GM23338 (cell line): Measurements from ENCODE around the gene B3GALT4.

Experiments
- CREB1 ChIP-seq: fragments of 250-450 bp; sonication (Bioruptor Pico); IDR thresholded peaks from 2 replicates; pipeline ENCODE4 v1.5.0; 2020; ENCODE audit warnings: low read depth, mild to moderate bottlenecking, moderate library complexity
- CTCF ChIP-seq, 2 experiments: fragments of 200-600 bp in 1 of 2; sonication (generic) in 1 of 2; conservative IDR thresholded peaks; 2 replicates each; pipeline versions ENCODE4 v1.5.1 to v1.6.1; 2016 to 2017; ENCODE audit warnings: antibody characterized with exemption in 2 of 2, low read depth in 2 of 2, mild to moderate bottlenecking in 2 of 2, moderate library complexity in 1 of 2
- ETS1 ChIP-seq: IDR thresholded peaks from 2 replicates; pipeline ENCODE4 v1.6.1; 2016; ENCODE audit warnings: antibody characterized with exemption
- EZH2 ChIP-seq: fragments of 200-600 bp; sonication (generic); IDR thresholded peaks from one replicate; pipeline ENCODE4 v1.8.0; 2017; ENCODE audit warnings: antibody characterized with exemption, mild to moderate bottlenecking, low read depth; ENCODE audit not compliant: unreplicated experiment
- EZH2phosphoT487 ChIP-seq: fragments of 200-600 bp; sonication (generic); IDR thresholded peaks from one replicate; pipeline ENCODE4 v1.8.1; 2018; ENCODE audit warnings: antibody characterized with exemption; ENCODE audit not compliant: unreplicated experiment
- JUNB ChIP-seq: IDR thresholded peaks from one replicate; pipeline ENCODE4 v1.6.1; 2016; ENCODE audit warnings: antibody characterized with exemption; ENCODE audit not compliant: unreplicated experiment
- NANOG ChIP-seq: IDR thresholded peaks from 2 replicates; pipeline ENCODE4 v1.6.1; 2016; ENCODE audit warnings: antibody characterized with exemption, borderline replicate concordance
- POLR2AphosphoS5 ChIP-seq: IDR thresholded peaks from 2 replicates; pipeline ENCODE4 v1.6.1; 2016; ENCODE audit warnings: antibody characterized with exemption, low read depth
- REST ChIP-seq: IDR thresholded peaks from one replicate; pipeline ENCODE4 v1.6.1; 2018; ENCODE audit warnings: antibody characterized with exemption; ENCODE audit not compliant: unreplicated experiment
- STAT1 ChIP-seq: IDR thresholded peaks from one replicate; pipeline ENCODE4 v1.6.1; 2016; ENCODE audit warnings: antibody characterized with exemption; ENCODE audit not compliant: unreplicated experiment
- ZNF114 ChIP-seq: fragments of 250-450 bp; sonication (Bioruptor Pico); IDR thresholded peaks from 2 replicates; pipeline ENCODE4 v1.5.0; 2020; ENCODE audit warnings: mild to moderate bottlenecking, moderate library complexity
- ZNF331 ChIP-seq: fragments of 250-450 bp; sonication (Bioruptor Pico); IDR thresholded peaks from 2 replicates; pipeline ENCODE4 v1.5.0; 2020; ENCODE audit warnings: low read depth, mild to moderate bottlenecking, moderate library complexity
- TF ChIP-seq, protein P1 (sequence below): fragments of 250-450 bp; sonication (Bioruptor Pico); IDR thresholded peaks from 2 replicates; pipeline ENCODE4 v1.5.0; 2020; ENCODE audit warnings: mild to moderate bottlenecking, moderate library complexity

- no peak for TF ChIP-seq CTCF (conservative IDR thresholded peaks at IDR 0.05; ENCODE audit: low read depth in 2 of 2)
- TF ChIP-seq POLR2AphosphoS5: no peak
- TF ChIP-seq EZH2phosphoT487: no peak
- no peak for TF ChIP-seq EZH2
- TF ChIP-seq JUNB: no peak
- no peak for TF ChIP-seq REST
- no peak for TF ChIP-seq ETS1
- TF ChIP-seq CREB1 (CRISPR knock-in tag): no peak
- TF ChIP-seq STAT1: no peak
- TF ChIP-seq, protein P1, sequence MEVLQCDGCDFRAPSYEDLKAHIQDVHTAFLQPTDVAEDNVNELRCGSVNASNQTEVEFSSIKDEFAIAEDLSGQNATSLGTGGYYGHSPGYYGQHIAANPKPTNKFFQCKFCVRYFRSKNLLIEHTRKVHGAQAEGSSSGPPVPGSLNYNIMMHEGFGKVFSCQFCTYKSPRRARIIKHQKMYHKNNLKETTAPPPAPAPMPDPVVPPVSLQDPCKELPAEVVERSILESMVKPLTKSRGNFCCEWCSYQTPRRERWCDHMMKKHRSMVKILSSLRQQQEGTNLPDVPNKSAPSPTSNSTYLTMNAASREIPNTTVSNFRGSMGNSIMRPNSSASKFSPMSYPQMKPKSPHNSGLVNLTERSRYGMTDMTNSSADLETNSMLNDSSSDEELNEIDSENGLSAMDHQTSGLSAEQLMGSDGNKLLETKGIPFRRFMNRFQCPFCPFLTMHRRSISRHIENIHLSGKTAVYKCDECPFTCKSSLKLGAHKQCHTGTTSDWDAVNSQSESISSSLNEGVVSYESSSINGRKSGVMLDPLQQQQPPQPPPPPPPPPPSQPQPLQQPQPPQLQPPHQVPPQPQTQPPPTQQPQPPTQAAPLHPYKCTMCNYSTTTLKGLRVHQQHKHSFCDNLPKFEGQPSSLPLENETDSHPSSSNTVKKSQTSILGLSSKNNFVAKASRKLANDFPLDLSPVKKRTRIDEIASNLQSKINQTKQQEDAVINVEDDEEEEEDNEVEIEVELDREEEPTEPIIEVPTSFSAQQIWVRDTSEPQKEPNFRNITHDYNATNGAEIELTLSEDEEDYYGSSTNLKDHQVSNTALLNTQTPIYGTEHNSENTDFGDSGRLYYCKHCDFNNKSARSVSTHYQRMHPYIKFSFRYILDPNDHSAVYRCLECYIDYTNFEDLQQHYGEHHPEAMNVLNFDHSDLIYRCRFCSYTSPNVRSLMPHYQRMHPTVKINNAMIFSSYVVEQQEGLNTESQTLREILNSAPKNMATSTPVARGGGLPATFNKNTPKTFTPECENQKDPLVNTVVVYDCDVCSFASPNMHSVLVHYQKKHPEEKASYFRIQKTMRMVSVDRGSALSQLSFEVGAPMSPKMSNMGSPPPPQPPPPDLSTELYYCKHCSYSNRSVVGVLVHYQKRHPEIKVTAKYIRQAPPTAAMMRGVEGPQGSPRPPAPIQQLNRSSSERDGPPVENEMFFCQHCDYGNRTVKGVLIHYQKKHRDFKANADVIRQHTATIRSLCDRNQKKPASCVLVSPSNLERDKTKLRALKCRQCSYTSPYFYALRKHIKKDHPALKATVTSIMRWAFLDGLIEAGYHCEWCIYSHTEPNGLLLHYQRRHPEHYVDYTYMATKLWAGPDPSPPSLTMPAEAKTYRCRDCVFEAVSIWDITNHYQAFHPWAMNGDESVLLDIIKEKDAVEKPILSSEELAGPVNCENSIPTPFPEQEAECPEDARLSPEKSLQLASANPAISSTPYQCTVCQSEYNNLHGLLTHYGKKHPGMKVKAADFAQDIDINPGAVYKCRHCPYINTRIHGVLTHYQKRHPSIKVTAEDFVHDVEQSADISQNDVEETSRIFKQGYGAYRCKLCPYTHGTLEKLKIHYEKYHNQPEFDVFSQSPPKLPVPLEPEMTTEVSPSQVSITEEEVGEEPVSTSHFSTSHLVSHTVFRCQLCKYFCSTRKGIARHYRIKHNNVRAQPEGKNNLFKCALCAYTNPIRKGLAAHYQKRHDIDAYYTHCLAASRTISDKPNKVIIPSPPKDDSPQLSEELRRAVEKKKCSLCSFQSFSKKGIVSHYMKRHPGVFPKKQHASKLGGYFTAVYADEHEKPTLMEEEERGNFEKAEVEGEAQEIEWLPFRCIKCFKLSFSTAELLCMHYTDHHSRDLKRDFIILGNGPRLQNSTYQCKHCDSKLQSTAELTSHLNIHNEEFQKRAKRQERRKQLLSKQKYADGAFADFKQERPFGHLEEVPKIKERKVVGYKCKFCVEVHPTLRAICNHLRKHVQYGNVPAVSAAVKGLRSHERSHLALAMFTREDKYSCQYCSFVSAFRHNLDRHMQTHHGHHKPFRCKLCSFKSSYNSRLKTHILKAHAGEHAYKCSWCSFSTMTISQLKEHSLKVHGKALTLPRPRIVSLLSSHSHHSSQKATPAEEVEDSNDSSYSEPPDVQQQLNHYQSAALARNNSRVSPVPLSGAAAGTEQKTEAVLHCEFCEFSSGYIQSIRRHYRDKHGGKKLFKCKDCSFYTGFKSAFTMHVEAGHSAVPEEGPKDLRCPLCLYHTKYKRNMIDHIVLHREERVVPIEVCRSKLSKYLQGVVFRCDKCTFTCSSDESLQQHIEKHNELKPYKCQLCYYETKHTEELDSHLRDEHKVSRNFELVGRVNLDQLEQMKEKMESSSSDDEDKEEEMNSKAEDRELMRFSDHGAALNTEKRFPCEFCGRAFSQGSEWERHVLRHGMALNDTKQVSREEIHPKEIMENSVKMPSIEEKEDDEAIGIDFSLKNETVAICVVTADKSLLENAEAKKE: no peak
- no peak for TF ChIP-seq ZNF331
- TF ChIP-seq NANOG: no peak
- no peak for TF ChIP-seq ZNF114 (CRISPR knock-in tag)
These were observed 1.4 kb downstream of the B3GALT4 start for GRCh38 chr6:33278392-33278741.
